Measurements from ENCODE around the gene SNRNP200. TPM values are rescaled to one million over a fixed set of nuclear protein-coding genes. Genes with fewer than 3 reads are reported as not detected.

Gene SNRNP200
- total and polyA plus RNA-seq, 4 donors = 28.1 to 75.2 (median 47.5) TPM

DNA sequence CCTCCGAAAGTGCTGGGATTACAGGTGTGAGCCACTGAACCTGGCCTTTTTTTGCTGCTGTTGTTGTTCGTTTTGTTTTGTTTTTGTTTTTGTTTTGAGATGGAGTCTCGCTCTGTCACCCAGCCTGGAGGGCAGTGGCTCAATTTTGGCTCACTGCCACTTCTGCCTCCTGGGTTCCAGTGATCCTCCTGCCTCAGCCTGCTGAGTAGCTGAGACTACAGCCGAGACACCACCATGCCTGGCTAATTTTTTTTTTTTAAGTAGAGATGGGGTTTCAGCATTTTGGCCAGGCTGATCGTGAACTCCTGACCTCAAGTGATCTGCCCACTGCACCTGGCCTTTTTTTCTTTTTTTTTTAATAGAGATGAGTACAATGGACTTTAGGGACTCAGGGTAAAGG is 61.5 kb downstream of the SNRNP200 start:
- H3K27me3 ChIP-seq (ENCODE audit: control insufficient read depth in 4 of 4, insufficient read depth in 4 of 4, low read length in 3 of 4) = no peaks in the 10 kb centered on the region
- TF ChIP-seq, protein P1, sequence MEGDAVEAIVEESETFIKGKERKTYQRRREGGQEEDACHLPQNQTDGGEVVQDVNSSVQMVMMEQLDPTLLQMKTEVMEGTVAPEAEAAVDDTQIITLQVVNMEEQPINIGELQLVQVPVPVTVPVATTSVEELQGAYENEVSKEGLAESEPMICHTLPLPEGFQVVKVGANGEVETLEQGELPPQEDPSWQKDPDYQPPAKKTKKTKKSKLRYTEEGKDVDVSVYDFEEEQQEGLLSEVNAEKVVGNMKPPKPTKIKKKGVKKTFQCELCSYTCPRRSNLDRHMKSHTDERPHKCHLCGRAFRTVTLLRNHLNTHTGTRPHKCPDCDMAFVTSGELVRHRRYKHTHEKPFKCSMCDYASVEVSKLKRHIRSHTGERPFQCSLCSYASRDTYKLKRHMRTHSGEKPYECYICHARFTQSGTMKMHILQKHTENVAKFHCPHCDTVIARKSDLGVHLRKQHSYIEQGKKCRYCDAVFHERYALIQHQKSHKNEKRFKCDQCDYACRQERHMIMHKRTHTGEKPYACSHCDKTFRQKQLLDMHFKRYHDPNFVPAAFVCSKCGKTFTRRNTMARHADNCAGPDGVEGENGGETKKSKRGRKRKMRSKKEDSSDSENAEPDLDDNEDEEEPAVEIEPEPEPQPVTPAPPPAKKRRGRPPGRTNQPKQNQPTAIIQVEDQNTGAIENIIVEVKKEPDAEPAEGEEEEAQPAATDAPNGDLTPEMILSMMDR (IDR thresholded peaks at IDR 0.05; ENCODE audit: low read depth, low read length, missing input control) = no peak
- TF ChIP-seq HNF4A (conservative IDR thresholded peaks at IDR 0.05) (no peak), NR2F2 (IDR thresholded peaks at IDR 0.05) (no peak), YY1 (IDR thresholded peaks at IDR 0.05) (no peak), RXRA (IDR thresholded peaks at IDR 0.05) (no peak), RAD21 (IDR thresholded peaks at IDR 0.05) (no peak), JUND (IDR thresholded peaks at IDR 0.05) (no peak)
- TF ChIP-seq, protein P2, sequence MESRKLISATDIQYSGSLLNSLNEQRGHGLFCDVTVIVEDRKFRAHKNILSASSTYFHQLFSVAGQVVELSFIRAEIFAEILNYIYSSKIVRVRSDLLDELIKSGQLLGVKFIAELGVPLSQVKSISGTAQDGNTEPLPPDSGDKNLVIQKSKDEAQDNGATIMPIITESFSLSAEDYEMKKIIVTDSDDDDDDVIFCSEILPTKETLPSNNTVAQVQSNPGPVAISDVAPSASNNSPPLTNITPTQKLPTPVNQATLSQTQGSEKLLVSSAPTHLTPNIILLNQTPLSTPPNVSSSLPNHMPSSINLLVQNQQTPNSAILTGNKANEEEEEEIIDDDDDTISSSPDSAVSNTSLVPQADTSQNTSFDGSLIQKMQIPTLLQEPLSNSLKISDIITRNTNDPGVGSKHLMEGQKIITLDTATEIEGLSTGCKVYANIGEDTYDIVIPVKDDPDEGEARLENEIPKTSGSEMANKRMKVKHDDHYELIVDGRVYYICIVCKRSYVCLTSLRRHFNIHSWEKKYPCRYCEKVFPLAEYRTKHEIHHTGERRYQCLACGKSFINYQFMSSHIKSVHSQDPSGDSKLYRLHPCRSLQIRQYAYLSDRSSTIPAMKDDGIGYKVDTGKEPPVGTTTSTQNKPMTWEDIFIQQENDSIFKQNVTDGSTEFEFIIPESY (IDR thresholded peaks at IDR 0.05) = no peak
- H3K9ac ChIP-seq (ENCODE audit: low read depth in 1 of 2, low read length in 2 of 2) = no peak overlapping the region
- 93% methylated on average over 5 of the region's 5 CpGs for WGBS
- no peaks in the 10 kb centered on the region for H3K36me3 ChIP-seq (ENCODE audit: control insufficient read depth in 4 of 4, insufficient read depth in 3 of 4, low read depth in 1 of 4, low read length in 3 of 4)
- peaks cover 0 to 6% (median 3%) of the 10 kb centered on the region in 4 donors for H3K4me1 ChIP-seq (ENCODE audit: control insufficient read depth in 4 of 4, insufficient read depth in 4 of 4, low read length in 3 of 4)
- DNase-seq (ENCODE audit: low spot score) = no peak
- H3K27ac ChIP-seq (ENCODE audit: low read depth in 1 of 2, low read length in 2 of 2) = no peak overlapping the region
- H3K4me3 ChIP-seq (ENCODE audit: low read depth in 1 of 3, low read length in 3 of 3) = no peak overlapping the region
- H3K9me3 ChIP-seq (ENCODE audit: control insufficient read depth in 4 of 4, low read length in 3 of 4) = no peaks in the 10 kb centered on the region

DNA sequence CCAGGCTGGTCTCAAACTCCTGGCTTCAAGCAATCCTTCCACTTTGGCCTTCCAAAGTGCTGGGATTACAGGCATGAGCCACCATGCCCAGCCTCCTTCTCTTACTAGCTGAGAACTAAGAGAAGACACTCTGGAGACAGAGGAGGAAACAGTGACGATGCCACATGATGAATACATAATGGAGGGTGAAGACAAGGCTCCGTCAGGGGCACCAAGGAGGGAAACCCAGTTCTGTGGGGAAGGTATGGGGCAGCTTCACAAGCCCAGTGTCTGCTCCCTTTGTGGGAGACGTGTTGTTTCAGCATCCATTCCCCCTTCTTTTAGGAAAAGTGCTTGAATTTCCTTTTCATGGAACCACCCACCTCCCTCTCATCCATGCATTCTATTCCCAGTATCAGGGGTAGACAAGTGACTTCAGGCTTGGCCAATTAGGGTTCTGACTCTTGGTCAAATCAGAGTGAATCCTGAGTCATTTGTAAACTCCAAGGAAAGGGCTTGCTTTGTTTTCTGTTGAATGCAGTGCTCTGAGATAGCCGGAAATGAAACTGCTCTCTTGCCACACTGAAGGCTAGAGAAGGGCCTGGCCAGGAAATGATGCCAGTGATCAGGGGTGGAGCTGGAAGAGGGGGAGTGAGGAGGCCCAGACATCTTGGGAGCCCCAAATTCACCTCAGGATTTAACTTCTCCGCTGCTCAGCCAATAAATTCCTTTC is 63.3 kb downstream of the SNRNP200 start:
- H3K27me3 ChIP-seq (ENCODE audit: control insufficient read depth in 4 of 4, insufficient read depth in 4 of 4, low read length in 3 of 4) = no peaks in the 10 kb centered on the region
- 77% methylated on average over 5 of the region's 5 CpGs for WGBS
- peak overlapping the region; percentile 68 to 78 for H3K27ac ChIP-seq (ENCODE audit: low read depth in 1 of 2, low read length in 2 of 2)
- no peaks in the 10 kb centered on the region for H3K9me3 ChIP-seq (ENCODE audit: control insufficient read depth in 4 of 4, low read length in 3 of 4)
- H3K36me3 ChIP-seq (ENCODE audit: control insufficient read depth in 4 of 4, insufficient read depth in 3 of 4, low read depth in 1 of 4, low read length in 3 of 4) = no peaks in the 10 kb centered on the region
- no peak for DNase-seq (ENCODE audit: low spot score)
- H3K4me3 ChIP-seq (ENCODE audit: low read depth in 1 of 3, low read length in 3 of 3) = no peak overlapping the region
- H3K9ac ChIP-seq (ENCODE audit: low read depth in 1 of 2, low read length in 2 of 2) = peak overlapping the region in 1 of 2 donors; percentile 43
- no peak for TF ChIP-seq RAD21 (IDR thresholded peaks at IDR 0.05)
- TF ChIP-seq GABPA (IDR thresholded peaks at IDR 0.05 in 1 of 2, conservative IDR thresholded peaks at IDR 0.05 in 1 of 2) = peak; percentile 36 to 54
- peaks cover 0 to 2% (median 0%) of the 10 kb centered on the region in 4 donors for H3K4me1 ChIP-seq (ENCODE audit: control insufficient read depth in 4 of 4, insufficient read depth in 4 of 4, low read length in 3 of 4)

DNA sequence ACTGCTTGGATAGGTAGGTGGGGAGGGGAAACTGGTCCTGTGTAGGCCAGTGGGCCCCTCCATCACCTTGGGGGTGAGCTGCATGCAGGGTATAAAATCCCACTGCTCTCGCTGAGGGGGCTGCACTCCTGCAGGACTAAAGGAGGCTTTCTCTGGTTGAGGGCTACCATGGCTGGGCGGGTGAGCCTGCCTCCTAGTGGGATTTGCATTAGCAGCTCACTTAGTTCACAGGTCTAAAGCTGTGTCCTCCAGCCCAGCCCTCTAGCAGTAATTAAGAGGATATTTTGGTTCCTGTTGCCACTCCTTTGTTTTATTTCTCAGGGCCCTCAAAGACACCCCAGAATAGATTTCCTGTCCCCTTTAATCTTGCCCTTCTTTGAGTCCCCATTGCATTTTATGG is 64.1 kb downstream of the SNRNP200 start:
- Histone ChIP-seq H3K27me3 (ENCODE audit: control insufficient read depth in 4 of 4, insufficient read depth in 4 of 4, low read length in 3 of 4) (no peaks in the 10 kb centered on the region), H3K4me1 (ENCODE audit: control insufficient read depth in 4 of 4, insufficient read depth in 4 of 4, low read length in 3 of 4) (peaks cover 0 to 2% (median 0%) of the 10 kb centered on the region in 4 donors), H3K9ac (ENCODE audit: low read depth in 1 of 2, low read length in 2 of 2) (no peak overlapping the region), H3K9me3 (ENCODE audit: control insufficient read depth in 4 of 4, low read length in 3 of 4) (no peaks in the 10 kb centered on the region), H3K27ac (ENCODE audit: low read depth in 1 of 2, low read length in 2 of 2) (no peak overlapping the region), H3K4me3 (ENCODE audit: low read depth in 1 of 3, low read length in 3 of 3) (no peak overlapping the region), H3K36me3 (ENCODE audit: control insufficient read depth in 4 of 4, insufficient read depth in 3 of 4, low read depth in 1 of 4, low read length in 3 of 4) (no peaks in the 10 kb centered on the region)
- no peak for DNase-seq (ENCODE audit: low spot score)
- 96% methylated on average over 2 of the region's 2 CpGs for WGBS
- no peak for TF ChIP-seq FOXA2 (IDR thresholded peaks at IDR 0.05)
- TF ChIP-seq, protein P3, sequence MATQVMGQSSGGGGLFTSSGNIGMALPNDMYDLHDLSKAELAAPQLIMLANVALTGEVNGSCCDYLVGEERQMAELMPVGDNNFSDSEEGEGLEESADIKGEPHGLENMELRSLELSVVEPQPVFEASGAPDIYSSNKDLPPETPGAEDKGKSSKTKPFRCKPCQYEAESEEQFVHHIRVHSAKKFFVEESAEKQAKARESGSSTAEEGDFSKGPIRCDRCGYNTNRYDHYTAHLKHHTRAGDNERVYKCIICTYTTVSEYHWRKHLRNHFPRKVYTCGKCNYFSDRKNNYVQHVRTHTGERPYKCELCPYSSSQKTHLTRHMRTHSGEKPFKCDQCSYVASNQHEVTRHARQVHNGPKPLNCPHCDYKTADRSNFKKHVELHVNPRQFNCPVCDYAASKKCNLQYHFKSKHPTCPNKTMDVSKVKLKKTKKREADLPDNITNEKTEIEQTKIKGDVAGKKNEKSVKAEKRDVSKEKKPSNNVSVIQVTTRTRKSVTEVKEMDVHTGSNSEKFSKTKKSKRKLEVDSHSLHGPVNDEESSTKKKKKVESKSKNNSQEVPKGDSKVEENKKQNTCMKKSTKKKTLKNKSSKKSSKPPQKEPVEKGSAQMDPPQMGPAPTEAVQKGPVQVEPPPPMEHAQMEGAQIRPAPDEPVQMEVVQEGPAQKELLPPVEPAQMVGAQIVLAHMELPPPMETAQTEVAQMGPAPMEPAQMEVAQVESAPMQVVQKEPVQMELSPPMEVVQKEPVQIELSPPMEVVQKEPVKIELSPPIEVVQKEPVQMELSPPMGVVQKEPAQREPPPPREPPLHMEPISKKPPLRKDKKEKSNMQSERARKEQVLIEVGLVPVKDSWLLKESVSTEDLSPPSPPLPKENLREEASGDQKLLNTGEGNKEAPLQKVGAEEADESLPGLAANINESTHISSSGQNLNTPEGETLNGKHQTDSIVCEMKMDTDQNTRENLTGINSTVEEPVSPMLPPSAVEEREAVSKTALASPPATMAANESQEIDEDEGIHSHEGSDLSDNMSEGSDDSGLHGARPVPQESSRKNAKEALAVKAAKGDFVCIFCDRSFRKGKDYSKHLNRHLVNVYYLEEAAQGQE (IDR thresholded peaks at IDR 0.05) = no peak
- no peak for TF ChIP-seq YY1 (IDR thresholded peaks at IDR 0.05)
- TF ChIP-seq, protein P2 (IDR thresholded peaks at IDR 0.05) = no peak
- TF ChIP-seq HNF4A (conservative IDR thresholded peaks at IDR 0.05) = no peak
- TF ChIP-seq SP1 (IDR thresholded peaks at IDR 0.05) = no peak
- TF ChIP-seq, protein P4, sequence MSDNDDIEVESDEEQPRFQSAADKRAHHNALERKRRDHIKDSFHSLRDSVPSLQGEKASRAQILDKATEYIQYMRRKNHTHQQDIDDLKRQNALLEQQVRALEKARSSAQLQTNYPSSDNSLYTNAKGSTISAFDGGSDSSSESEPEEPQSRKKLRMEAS (IDR thresholded peaks at IDR 0.05) = no peak
- no peak for TF ChIP-seq RAD21 (IDR thresholded peaks at IDR 0.05)
- TF ChIP-seq TAF1 (conservative IDR thresholded peaks at IDR 0.05) = no peak
- TF ChIP-seq, protein P1 (IDR thresholded peaks at IDR 0.05; ENCODE audit: low read depth, low read length, missing input control) = no peak
